Left lung (tissue), 10 donors: ENCODE measurements around the gene MATN1. TPM values are rescaled to one million over a fixed set of nuclear protein-coding genes. Genes with fewer than 3 reads are reported as not detected.
A peak's percentile ranks its signal among the peaks of the same experiment; 100 is the strongest.

Experiments
- ATAC-seq: fragments of 200-7000 bp; cut with Tn5 transposase; one replicate; pipeline ENCODE4 v1.9.1; 2020; ENCODE audit warnings: moderate library complexity
- DNase-seq, 4 donors: peaks; one replicate each; pipeline ENCODE4 v3.0.0-alpha.2; 2013 to 2020
- H3K27ac ChIP-seq, 2 donors: fragments of 200-600 bp; sonication (generic) in 1 of 2; one replicate each; pipeline versions ENCODE4 v1.5.0 to v1.8.0; 2020 to 2021
- H3K27me3 ChIP-seq, 2 donors: fragments of 200-600 bp; sonication (generic) in 1 of 2; one replicate each; pipeline versions ENCODE4 v1.5.0 to v1.8.0; 2020 to 2021
- H3K36me3 ChIP-seq, 2 donors: fragments of 200-600 bp; sonication (generic) in 1 of 2; one replicate each; pipeline versions ENCODE4 v1.5.0 to v1.8.0; 2020 to 2021
- H3K4me1 ChIP-seq, 2 donors: fragments of 200-600 bp; one replicate each; pipeline ENCODE4 v1.8.0; 2021
- H3K4me3 ChIP-seq, 2 donors: fragments of 200-600 bp; sonication (generic) in 1 of 2; one replicate each; pipeline versions ENCODE4 v1.5.0 to v1.8.0; 2020 to 2021; ENCODE audit warnings: mild to moderate bottlenecking in 1 of 2
- H3K9me3 ChIP-seq, 2 donors: fragments of 200-600 bp; sonication (generic) in 1 of 2; one replicate each; pipeline versions ENCODE4 v1.5.0 to v1.8.0; 2020 to 2021
- CTCF ChIP-seq, 2 donors: fragments of 200-600 bp; sonication (generic) in 1 of 2; IDR thresholded peaks; one replicate each; pipeline versions ENCODE4 v1.5.0 to v1.8.0; 2021; ENCODE audit warnings: antibody characterized with exemption in 2 of 2
- intact Hi-C, 2 donors: fragments of 100-400 bp; cut with DNase I; formaldehyde crosslinking; loops; one replicate each; pipeline versions ENCODE4 v1.11.2 to v1.14.2; 2022
- polyA plus RNA-seq, 6 donors: library from polyadenylated mRNA; unstranded; fragments of 120-200 nt; gene quantifications; one replicate each; pipeline ENCODE4 v1.2.1, GENCODE V29; 2013; ENCODE audit not compliant: insufficient read length in 6 of 6
- total RNA-seq, 2 donors: library from RNA; stranded (reverse); fragmentation: NEBNext Ultra II Directional; extraction: Animal tissue kit (Norgen Biotek cat#: 25700); gene quantifications; one replicate each; pipeline ENCODE4 v1.2.1, GENCODE V29; 2021
- donor health status: DM: no; HTN: yes; CAD: no.
- donor health status: DM: no; HTN: no; CAD: no.

The MATN1 gene
- total and polyA plus RNA-seq, 8 donors: 0.08 to 1.1 (median 0.43) TPM; not detected in 1

- H3K27me3 ChIP-seq: peaks cover 9 to 51% of the 10 kb centered on the region in 2 donors
- no peak for TF ChIP-seq CTCF (IDR thresholded peaks at IDR 0.05)
- no peaks in the 10 kb centered on the region for H3K36me3 ChIP-seq
- ATAC-seq (no peak), DNase-seq (peak in 1 of 4 donors; percentile 18)
- intact Hi-C loops: no loop called here
- peaks cover 0 to 8% of the 10 kb centered on the region in 2 donors for H3K9me3 ChIP-seq
- no peak overlapping the region for H3K4me3 ChIP-seq
- H3K4me1 ChIP-seq: no peaks in the 10 kb centered on the region
- no peak overlapping the region for H3K27ac ChIP-seq
Observed at GRCh38 chr1:30679201-30679975, 44.0 kb downstream of the MATN1 start.

- no peak overlapping the region for H3K4me3 ChIP-seq
- intact Hi-C loops: no loop called here
- TF ChIP-seq CTCF (IDR thresholded peaks at IDR 0.05): no peak
- no peak for ATAC-seq
- peaks cover 0 to 18% of the 10 kb centered on the region in 2 donors for H3K9me3 ChIP-seq
- DNase-seq: peak in 1 of 4 donors; percentile 5
- H3K4me1 ChIP-seq: no peaks in the 10 kb centered on the region
- no peak overlapping the region for H3K27ac ChIP-seq
- no peaks in the 10 kb centered on the region for H3K36me3 ChIP-seq
- peaks cover 0 to 40% of the 10 kb centered on the region in 2 donors for H3K27me3 ChIP-seq
Observed at GRCh38 chr1:30678209-30678608, 45.2 kb downstream of the MATN1 start.

GRCh38 chr1:30677471-30677870 lies 45.9 kb downstream of the MATN1 start:
- TF ChIP-seq CTCF (IDR thresholded peaks at IDR 0.05): no peak
- no peak for ATAC-seq
- H3K9me3 ChIP-seq: peaks cover 0 to 19% of the 10 kb centered on the region in 2 donors
- H3K27me3 ChIP-seq: peaks cover 0 to 32% of the 10 kb centered on the region in 2 donors
- no peak overlapping the region for H3K27ac ChIP-seq
- H3K4me1 ChIP-seq: no peaks in the 10 kb centered on the region
- H3K4me3 ChIP-seq: no peak overlapping the region
- DNase-seq: no peak
- H3K36me3 ChIP-seq: no peaks in the 10 kb centered on the region
- intact Hi-C loops: no loop called here

GRCh38 chr1:30675761-30676160 lies 47.6 kb downstream of the MATN1 start:
- no peak overlapping the region for H3K27ac ChIP-seq
- DNase-seq (no peak), ATAC-seq (peak; percentile 15)
- H3K4me3 ChIP-seq: no peak overlapping the region
- intact Hi-C loops: no loop called here
- no peaks in the 10 kb centered on the region for H3K36me3 ChIP-seq
- H3K9me3 ChIP-seq: peaks cover 0 to 19% of the 10 kb centered on the region in 2 donors
- no peak for TF ChIP-seq CTCF (IDR thresholded peaks at IDR 0.05)
- no peaks in the 10 kb centered on the region for H3K4me1 ChIP-seq
- peaks cover 0 to 16% of the 10 kb centered on the region in 2 donors for H3K27me3 ChIP-seq

- Histone ChIP-seq H3K27me3 (peaks cover 0 to 11% of the 10 kb centered on the region in 2 donors), H3K36me3 (no peaks in the 10 kb centered on the region), H3K9me3 (peaks cover 0 to 18% of the 10 kb centered on the region in 2 donors), H3K4me1 (no peaks in the 10 kb centered on the region), H3K4me3 (no peak overlapping the region), H3K27ac (no peak overlapping the region)
- TF ChIP-seq CTCF (IDR thresholded peaks at IDR 0.05): no peak
- no peak for DNase-seq
- no peak for ATAC-seq
- intact Hi-C loops: no loop called here
Observed at GRCh38 chr1:30675289-30675688, 48.1 kb downstream of the MATN1 start.
